Adrenal gland (tissue), 5 donors: ENCODE data around the gene UCK1.

Experiments used
- POLR2A ChIP-seq, 2 donors: fragments of 450-650 bp; IDR thresholded peaks; one replicate each; pipeline ENCODE4 v1.6.1; 2017; ENCODE audit warnings: antibody characterized with exemption in 2 of 2, mild to moderate bottlenecking in 2 of 2, moderate library complexity in 1 of 2
- TF ChIP-seq, protein P1 (sequence below), 6 experiments: fragments of 450-650 bp in 4 of 6; fragments of 200-600 bp in 2 of 6; sonication (generic) in 1 of 6; IDR thresholded peaks; 1 replicate in 5 of 6; 2 replicates in 1 of 6; pipeline versions ENCODE4 v1.5.1 to v1.8.0; 2016 to 2021; ENCODE audit warnings: antibody characterized with exemption in 6 of 6, mild to moderate bottlenecking in 2 of 6, moderate library complexity in 1 of 6
- donor health status: DM: no; HTN: no; CAD: no.

DNA sequence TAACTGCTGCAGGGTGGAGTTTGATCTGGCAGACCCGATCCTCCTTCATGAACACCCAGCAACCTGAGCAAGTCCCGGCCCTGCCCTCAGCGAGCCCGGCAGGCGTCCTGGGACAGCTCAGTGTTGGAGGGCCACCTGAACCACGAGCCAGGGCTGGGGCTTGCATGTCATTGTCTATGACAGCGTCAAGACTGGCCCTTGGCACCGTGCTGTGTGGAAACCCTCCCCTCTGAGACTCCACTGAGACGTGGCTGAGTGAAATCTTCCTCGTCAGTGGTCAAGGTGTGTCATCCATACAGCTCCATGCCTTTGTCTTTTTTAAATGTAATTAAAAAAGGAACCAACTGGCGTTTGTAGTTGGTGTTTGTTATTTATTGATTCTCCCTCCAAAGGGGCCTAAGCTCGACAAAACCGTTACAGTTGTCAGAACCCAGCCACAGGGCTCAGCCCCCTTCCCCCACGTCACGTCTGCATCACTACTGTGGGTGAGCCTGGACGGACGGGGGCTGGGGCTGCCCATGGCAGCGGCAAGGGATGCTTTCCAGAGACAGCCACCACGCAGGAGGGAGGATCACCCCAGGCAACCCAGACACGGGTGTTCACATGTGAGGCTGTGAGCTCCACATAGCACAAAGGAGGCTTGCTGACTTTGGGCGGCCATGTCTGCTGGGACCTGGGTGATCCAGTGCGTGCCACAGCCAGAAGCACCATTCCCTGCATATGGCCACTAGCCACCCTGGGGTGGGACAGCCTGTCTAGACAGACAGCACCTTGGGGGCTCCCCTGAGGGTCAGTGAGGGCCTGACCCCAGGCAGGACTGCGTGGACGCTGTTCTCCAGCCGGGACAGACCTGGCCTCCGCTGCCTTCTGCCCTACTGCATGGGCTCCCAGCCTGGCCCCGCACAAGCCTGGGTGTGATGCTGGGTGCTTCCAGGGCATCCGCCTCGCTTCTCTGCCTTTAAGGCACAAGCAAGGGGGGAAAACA, 7.3 kb downstream of the UCK1 start:
- TF ChIP-seq, protein P1, sequence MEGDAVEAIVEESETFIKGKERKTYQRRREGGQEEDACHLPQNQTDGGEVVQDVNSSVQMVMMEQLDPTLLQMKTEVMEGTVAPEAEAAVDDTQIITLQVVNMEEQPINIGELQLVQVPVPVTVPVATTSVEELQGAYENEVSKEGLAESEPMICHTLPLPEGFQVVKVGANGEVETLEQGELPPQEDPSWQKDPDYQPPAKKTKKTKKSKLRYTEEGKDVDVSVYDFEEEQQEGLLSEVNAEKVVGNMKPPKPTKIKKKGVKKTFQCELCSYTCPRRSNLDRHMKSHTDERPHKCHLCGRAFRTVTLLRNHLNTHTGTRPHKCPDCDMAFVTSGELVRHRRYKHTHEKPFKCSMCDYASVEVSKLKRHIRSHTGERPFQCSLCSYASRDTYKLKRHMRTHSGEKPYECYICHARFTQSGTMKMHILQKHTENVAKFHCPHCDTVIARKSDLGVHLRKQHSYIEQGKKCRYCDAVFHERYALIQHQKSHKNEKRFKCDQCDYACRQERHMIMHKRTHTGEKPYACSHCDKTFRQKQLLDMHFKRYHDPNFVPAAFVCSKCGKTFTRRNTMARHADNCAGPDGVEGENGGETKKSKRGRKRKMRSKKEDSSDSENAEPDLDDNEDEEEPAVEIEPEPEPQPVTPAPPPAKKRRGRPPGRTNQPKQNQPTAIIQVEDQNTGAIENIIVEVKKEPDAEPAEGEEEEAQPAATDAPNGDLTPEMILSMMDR (IDR thresholded peaks at IDR 0.05) = no peak
- no peak for TF ChIP-seq POLR2A (IDR thresholded peaks at IDR 0.05)
